Activated T-cell treated with anti-CD3 and anti-CD28 coated beads, Interleukin-2, amount 50 U/mL, for 4 hours (primary cell): ENCODE data around the gene PTGDS. TPM values are rescaled to one million over a fixed set of nuclear protein-coding genes. Genes with fewer than 3 reads are reported as not detected.

Experiments used
- ATAC-seq, 2 donors: fragments of 200-7000 bp; cut with Tn5 transposase; one replicate each; pipeline ENCODE4 v1.10.0; 2021
- DNase-seq: peaks from one replicate; pipeline ENCODE4 v3.0.0-alpha.2; 2020
- H3K27me3 Mint-ChIP-seq: one replicate; pipeline ENCODE4 v1.8.0; 2021; ENCODE audit warnings: low read depth, mixed read lengths
- H3K36me3 Mint-ChIP-seq: one replicate; pipeline ENCODE4 v1.8.0; 2022; ENCODE audit warnings: mixed read lengths; ENCODE audit not compliant: insufficient read depth
- H3K4me1 Mint-ChIP-seq: one replicate; pipeline ENCODE4 v1.8.0; 2021; ENCODE audit warnings: low read depth, mixed read lengths
- H3K4me3 Mint-ChIP-seq: one replicate; pipeline ENCODE4 v1.8.0; 2021; ENCODE audit warnings: mild to moderate bottlenecking, moderate library complexity, mixed read lengths
- H3K9me3 Mint-ChIP-seq: one replicate; pipeline ENCODE4 v1.8.0; 2021; ENCODE audit warnings: mixed read lengths
- total RNA-seq, 3 donors: library from RNA; stranded (reverse); gene quantifications; one replicate each; pipeline ENCODE4 v1.2.1, GENCODE V29; 2021

The PTGDS gene
- total RNA-seq, 3 donors from 2014 or later, result 0.30 to 0.51 TPM; not detected in 1

GRCh38 chr9:137027369-137028262, 50.3 kb downstream of the PTGDS start, which contains the start of gene ABCA2:
ABCA2 (minus strand) TSS chr9:137028237; CDS start chr9:137028140, 97 bp downstream.
- H3K4me3 Mint-ChIP-seq, result peak within 1 kb of the TSS; percentile 78
- peaks cover 38% of the 10 kb centered on the region for H3K4me1 Mint-ChIP-seq
- no peaks in the 10 kb centered on the region for H3K27me3 Mint-ChIP-seq
- H3K36me3 Mint-ChIP-seq, result no peaks in the 10 kb centered on the region
- ATAC-seq, result no peak
- H3K9me3 Mint-ChIP-seq, result no peaks in the 10 kb centered on the region
- DNase-seq, result no peak

DNA sequence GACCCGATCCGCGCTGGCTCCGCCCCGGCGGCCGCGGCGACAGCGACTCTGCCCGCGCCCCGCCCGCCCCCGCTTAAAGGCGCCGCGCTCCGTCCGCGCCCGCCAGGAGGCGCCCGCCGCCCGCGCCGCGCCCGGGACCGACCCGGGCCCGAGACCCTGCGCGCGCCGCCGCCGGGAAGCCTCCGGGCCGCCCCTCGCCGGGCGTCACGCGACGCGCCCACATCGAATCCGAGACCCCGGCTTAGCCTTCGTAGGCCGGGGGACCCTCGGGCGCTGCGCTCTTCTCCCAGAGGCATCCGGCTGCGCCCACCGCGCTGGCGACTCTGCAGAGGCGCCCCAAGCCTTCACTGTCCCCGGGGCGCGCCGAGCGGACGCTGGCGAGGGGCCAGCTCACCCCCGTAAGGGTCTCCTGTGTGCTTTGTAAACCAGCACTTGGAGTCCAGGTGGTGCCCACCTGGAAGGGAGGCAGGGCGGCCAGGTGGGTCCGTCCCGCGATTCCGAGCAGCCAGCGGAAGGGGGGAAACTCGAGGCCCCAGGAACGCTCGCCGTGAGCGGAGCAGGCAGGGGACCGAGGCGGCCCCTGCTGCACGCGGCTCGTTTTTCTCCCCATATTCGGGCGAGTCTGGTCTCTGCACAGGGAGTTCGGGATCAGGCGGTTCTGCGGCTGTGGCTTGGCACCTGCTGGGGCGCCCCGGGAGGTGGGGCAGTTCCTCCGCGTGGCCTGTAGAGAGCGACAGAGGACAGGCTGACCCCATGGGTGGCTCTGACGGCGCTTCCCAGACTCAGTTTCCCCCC, 51.2 kb downstream of the PTGDS start:
- ATAC-seq, result peak; percentile 73 to 78
- no peaks in the 10 kb centered on the region for H3K27me3 Mint-ChIP-seq
- H3K36me3 Mint-ChIP-seq, result no peaks in the 10 kb centered on the region

DNA sequence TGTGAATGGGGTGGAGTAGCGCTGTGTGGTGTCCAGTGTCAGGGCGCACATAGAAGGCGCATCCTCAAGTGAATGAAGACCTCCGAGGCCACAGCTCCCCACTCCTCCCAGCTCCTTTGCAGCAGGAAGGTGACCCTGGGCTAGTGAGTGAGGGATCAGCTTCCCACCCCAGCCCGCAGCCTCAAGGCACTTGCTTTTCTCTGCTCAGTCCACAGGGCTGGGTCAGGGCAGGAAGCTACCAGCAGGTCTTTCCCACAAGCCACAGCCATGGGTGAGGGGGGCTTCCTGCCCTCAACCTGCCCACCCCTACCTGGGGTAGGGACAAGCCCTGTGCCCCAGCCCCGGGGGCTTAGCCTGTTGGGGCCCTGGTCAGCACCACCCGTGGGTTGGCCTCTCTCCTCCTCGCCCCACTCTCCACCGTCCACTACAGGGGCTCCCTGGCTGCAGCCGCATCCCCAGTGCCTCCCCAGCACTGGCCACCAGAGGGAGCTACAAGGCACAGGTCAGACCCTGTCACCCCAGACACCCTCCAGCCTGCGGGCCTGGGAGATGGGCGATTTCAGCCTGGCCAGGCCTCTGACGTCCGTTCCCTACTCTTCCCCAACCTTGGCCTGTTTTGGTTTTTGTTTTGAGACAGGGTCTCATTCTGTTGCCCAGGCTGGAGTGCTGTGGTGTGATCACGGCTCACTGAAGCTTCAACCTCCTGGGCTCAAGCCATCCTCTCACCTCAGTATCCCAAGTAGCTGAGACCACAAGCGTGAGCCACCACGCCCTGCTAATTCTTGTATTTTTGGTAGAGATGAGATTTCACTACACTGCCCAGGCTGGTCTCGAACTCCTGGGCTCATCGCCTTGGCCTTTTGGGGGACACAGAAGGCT, 52.0 kb downstream of the PTGDS start:
- no peaks in the 10 kb centered on the region for H3K36me3 Mint-ChIP-seq
- H3K4me1 Mint-ChIP-seq, result peaks cover 48% of the 10 kb centered on the region
- peak; percentile 39 to 51 for ATAC-seq
- H3K27me3 Mint-ChIP-seq, result no peaks in the 10 kb centered on the region
- no peaks in the 10 kb centered on the region for H3K9me3 Mint-ChIP-seq
- peak overlapping the region; percentile 77 for H3K4me3 Mint-ChIP-seq
- peak; percentile 71 for DNase-seq

More for the DNA sequence above, 51.2 kb downstream of the PTGDS start:
- Mint-ChIP-seq H3K9me3 (no peaks in the 10 kb centered on the region), H3K4me3 (peak overlapping the region; percentile 77), H3K4me1 (peaks cover 43% of the 10 kb centered on the region)
- DNase-seq, result peak; percentile 56

- Mint-ChIP-seq H3K36me3 (no peaks in the 10 kb centered on the region), H3K9me3 (no peaks in the 10 kb centered on the region), H3K27me3 (no peaks in the 10 kb centered on the region), H3K4me3 (peak overlapping the region; percentile 69), H3K4me1 (peaks cover 55% of the 10 kb centered on the region)
- DNase-seq (no peak), ATAC-seq (no peak)
Measured at GRCh38 chr9:137030006-137030405, 52.7 kb downstream of the PTGDS start.

DNA sequence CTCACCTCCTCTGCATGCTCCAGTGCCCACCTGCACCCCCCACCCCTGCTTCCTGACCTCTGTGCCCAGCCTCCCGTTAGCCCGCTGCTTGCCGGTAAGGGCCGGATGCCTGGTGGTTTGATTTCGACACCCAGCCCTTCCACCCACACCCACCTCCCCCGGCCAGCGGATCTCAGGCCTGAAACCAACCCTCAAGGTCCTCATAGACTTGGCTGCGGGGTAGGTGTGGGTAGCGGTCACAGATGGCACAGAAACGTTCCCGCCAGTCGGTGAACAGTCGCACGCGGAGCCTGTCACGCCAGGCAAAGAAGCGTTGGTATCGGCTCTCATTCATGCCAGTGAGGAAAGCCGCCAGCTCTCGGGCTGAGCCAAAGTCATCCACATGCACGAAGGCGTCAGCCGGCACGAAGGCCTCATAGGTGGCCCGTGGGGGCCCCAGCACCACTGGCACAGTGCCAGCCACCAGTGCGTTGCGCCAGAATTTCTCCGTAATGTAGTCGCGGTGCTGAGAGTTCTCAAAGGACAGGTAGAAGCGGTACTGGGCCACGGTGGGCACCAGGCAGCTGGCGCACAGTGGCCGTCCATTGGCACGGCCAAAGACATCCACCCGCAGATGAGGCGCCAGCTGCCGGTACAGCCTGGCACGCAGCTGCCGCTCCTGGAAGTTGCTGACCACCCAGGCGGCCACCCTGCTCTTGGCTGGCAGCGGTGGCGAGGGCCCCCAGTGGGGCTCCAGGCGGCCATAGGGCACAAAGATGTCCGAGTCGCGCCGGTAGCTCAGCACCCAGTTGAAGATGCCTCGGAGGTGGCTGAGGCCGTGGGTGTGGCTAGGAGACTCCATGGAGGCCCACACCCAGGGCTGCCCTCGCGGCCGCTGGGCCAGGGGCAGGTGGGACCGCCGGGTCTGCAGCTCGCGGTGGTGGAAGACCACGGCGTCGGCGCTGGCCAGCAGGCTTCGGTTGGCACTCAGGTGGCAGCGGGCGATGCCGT, 53.5 kb downstream of the PTGDS start:
- no peaks in the 10 kb centered on the region for H3K36me3 Mint-ChIP-seq
- no peaks in the 10 kb centered on the region for H3K9me3 Mint-ChIP-seq
- ATAC-seq (no peak), DNase-seq (peak; percentile 20)
- H3K4me3 Mint-ChIP-seq, result peak overlapping the region; percentile 69
- H3K4me1 Mint-ChIP-seq, result peaks cover 58% of the 10 kb centered on the region
- H3K27me3 Mint-ChIP-seq, result no peaks in the 10 kb centered on the region

Other genes starting within 250 kb of the PTGDS start
- 1 to 10 TPM in 2 of 3 donors, under 1 TPM in 1; 0.82 to 2.4 (median 2.1) TPM for gene LCN10, start 234.6 kb upstream of the PTGDS start, total RNA-seq
- not detected for gene LCN6, start 229.0 kb upstream of the PTGDS start, total RNA-seq
- not detected for gene LCN8, start 219.3 kb upstream of the PTGDS start, total RNA-seq
- gene LCN15, start 213.0 kb upstream of the PTGDS start, total RNA-seq, result not detected
- 10 to 100 TPM; 49.5 to 53.0 (median 51.9) TPM for gene TMEM141, start 186.2 kb upstream of the PTGDS start, total RNA-seq
- under 1 TPM in 1 of 3 donors, not detected in 2; 0.49 TPM for gene CCDC183, start 181.2 kb upstream of the PTGDS start, total RNA-seq
- 100 to 1,000 TPM in 2 of 3 donors, 10 to 100 TPM in 1; 90.6 to 103 (median 100) TPM for gene RABL6, start 169.6 kb upstream of the PTGDS start, total RNA-seq
- 1 to 10 TPM; 1.5 to 2.2 (median 1.7) TPM for gene AJM1, start 135.0 kb upstream of the PTGDS start, total RNA-seq
- 100 to 1,000 TPM; 112 to 120 (median 119) TPM for gene PHPT1, start 128.1 kb upstream of the PTGDS start, total RNA-seq
- 10 to 100 TPM; 10.7 to 13.9 (median 11.0) TPM for gene MAMDC4, start 125.2 kb upstream of the PTGDS start, total RNA-seq
- gene EDF1, start 111.2 kb upstream of the PTGDS start, total RNA-seq, result 100 to 1,000 TPM; 330 to 366 (median 351) TPM
- 10 to 100 TPM; 64.3 to 73.4 (median 68.8) TPM for gene TRAF2, start 91.0 kb upstream of the PTGDS start, total RNA-seq
- gene FBXW5, start 32.8 kb upstream of the PTGDS start, total RNA-seq, result 100 to 1,000 TPM in 1 of 3 donors, 10 to 100 TPM in 2; 84.0 to 112 (median 95.3) TPM
- 1 to 10 TPM in 2 of 3 donors, under 1 TPM in 1; 0.94 to 1.4 (median 1.2) TPM for gene C8G, start 32.3 kb upstream of the PTGDS start, total RNA-seq
- 1 to 10 TPM in 1 of 3 donors, under 1 TPM in 2; 0.49 to 1.2 (median 0.58) TPM for gene LCN12, start 25.2 kb upstream of the PTGDS start, total RNA-seq
- gene LCNL1, start 5.5 kb downstream of the PTGDS start, total RNA-seq, result not detected
- 100 to 1,000 TPM; 106 to 126 (median 123) TPM for gene PAXX, start 14.9 kb downstream of the PTGDS start, total RNA-seq
- under 1 TPM in 2 of 3 donors, not detected in 1; 0.18 to 0.54 TPM for gene CLIC3, start 19.1 kb downstream of the PTGDS start, total RNA-seq
- gene ABCA2, start 50.7 kb downstream of the PTGDS start, total RNA-seq, result 10 to 100 TPM in 2 of 3 donors, 1 to 10 TPM in 1; 9.1 to 15.3 (median 14.3) TPM
- gene FUT7, start 54.6 kb downstream of the PTGDS start, total RNA-seq, result 1 to 10 TPM in 1 of 3 donors, under 1 TPM in 2; 0.74 to 2.4 (median 0.81) TPM
- gene NPDC1, start 68.7 kb downstream of the PTGDS start, total RNA-seq, result 10 to 100 TPM; 15.1 to 33.0 (median 23.2) TPM
- under 1 TPM in 1 of 3 donors, not detected in 2; 0.34 TPM for gene ENTPD2, start 76.6 kb downstream of the PTGDS start, total RNA-seq
- gene SAPCD2, start 93.1 kb downstream of the PTGDS start, total RNA-seq, result 1 to 10 TPM; 3.6 to 5.5 (median 4.6) TPM
- 1 to 10 TPM; 5.6 to 8.4 (median 7.8) TPM for gene UAP1L1, start 100.0 kb downstream of the PTGDS start, total RNA-seq
- 10 to 100 TPM; 30.7 to 34.0 (median 33.5) TPM for gene MAN1B1, start 109.5 kb downstream of the PTGDS start, total RNA-seq
- 100 to 1,000 TPM; 352 to 394 (median 392) TPM for gene DPP7, start 137.2 kb downstream of the PTGDS start, total RNA-seq
- gene GRIN1, start 161.7 kb downstream of the PTGDS start, total RNA-seq, result under 1 TPM in 2 of 3 donors, not detected in 1; 0.13 to 0.26 TPM
- under 1 TPM in 1 of 3 donors, not detected in 2; 0.18 TPM for gene LRRC26, start 192.5 kb downstream of the PTGDS start, total RNA-seq
- not detected for gene TMEM210, start 194.6 kb downstream of the PTGDS start, total RNA-seq
- 10 to 100 TPM; 71.9 to 86.3 (median 73.3) TPM for gene ANAPC2, start 211.1 kb downstream of the PTGDS start, total RNA-seq
- gene SSNA1, start 211.2 kb downstream of the PTGDS start, total RNA-seq, result 100 to 1,000 TPM; 144 to 156 (median 150) TPM
- 10 to 100 TPM; 15.4 to 15.6 (median 15.5) TPM for gene TPRN, start 223.2 kb downstream of the PTGDS start, total RNA-seq
- 10 to 100 TPM; 42.3 to 45.1 (median 44.4) TPM for gene TMEM203, start 228.1 kb downstream of the PTGDS start, total RNA-seq
- 10 to 100 TPM; 45.2 to 53.7 (median 50.5) TPM for gene NDOR1, start 228.2 kb downstream of the PTGDS start, total RNA-seq
- gene RNF208, start 244.7 kb downstream of the PTGDS start, total RNA-seq, result 1 to 10 TPM; 3.3 to 6.0 (median 4.4) TPM
- under 1 TPM in 2 of 3 donors, not detected in 1; 0.46 to 0.50 TPM for gene CYSRT1, start 247.7 kb downstream of the PTGDS start, total RNA-seq
- gene RNF224, start 250.0 kb downstream of the PTGDS start, total RNA-seq, result not detected